HG03432 (cell line): ENCODE results near the gene SRRT.
"Not testable (repeated sequence)": the region's sequence is repeated elsewhere in the genome, so short reads cannot be mapped to it uniquely, and the experiment has no call there.

ENCODE experiments used
- ATAC-seq: cut with Tn5 transposase; IDR thresholded peaks from one replicate; pipeline ENCODE4 v1.9.1; 2021; ENCODE audit warnings: mild to moderate bottlenecking, moderate library complexity; ENCODE audit not compliant: unreplicated experiment

Gene SRRT

GRCh38 chr7:100854146-100854895, 20.6 kb upstream of the SRRT start:
- ATAC-seq, result no peak

- ATAC-seq, result not testable (repeated sequence)
These were observed 20.0 kb upstream of the SRRT start for GRCh38 chr7:100854899-100855298.

GRCh38 chr7:100855515-100855914, 19.4 kb upstream of the SRRT start:
- no peak for ATAC-seq

GRCh38 chr7:100856871-100857282, 18.0 kb upstream of the SRRT start:
- no peak for ATAC-seq

GRCh38 chr7:100859856-100860255, 15.0 kb upstream of the SRRT start:
- no peak for ATAC-seq

- ATAC-seq, result no peak
These were observed 13.9 kb upstream of the SRRT start for GRCh38 chr7:100860702-100861615.

GRCh38 chr7:100861616-100861985, 13.3 kb upstream of the SRRT start:
- no peak for ATAC-seq

GRCh38 chr7:100863406-100863950, 11.4 kb upstream of the SRRT start:
- no peak for ATAC-seq

GRCh38 chr7:100864263-100864845, 10.5 kb upstream of the SRRT start:
- no peak for ATAC-seq

- ATAC-seq, result no peak
These were observed 9.5 kb upstream of the SRRT start for GRCh38 chr7:100865372-100865911.

GRCh38 chr7:100865938-100866728, 8.8 kb upstream of the SRRT start:
- no peak for ATAC-seq

- ATAC-seq, result no peak
These were observed 8.2 kb upstream of the SRRT start for GRCh38 chr7:100866729-100867039.

GRCh38 chr7:100867040-100867775, 7.7 kb upstream of the SRRT start, which contains the start of gene TRIP6:
Gene TRIP6, plus strand, starts transcription at chr7:100867387. Its CDS starts 111 bp downstream, at chr7:100867498.
- ATAC-seq, result peak; percentile 43

GRCh38 chr7:100867776-100868485, 7.0 kb upstream of the SRRT start:
- peak; percentile 10 for ATAC-seq

- ATAC-seq, result no peak
These were observed 1.2 kb upstream of the SRRT start for GRCh38 chr7:100873599-100874299.

- ATAC-seq, result no peak
These were observed 665 bp upstream of the SRRT start for GRCh38 chr7:100874300-100874576.

GRCh38 chr7:100875356-100875751, 451 bp downstream of the SRRT start:
- peak; percentile 35 for ATAC-seq

GRCh38 chr7:100878013-100878412, 3.1 kb downstream of the SRRT start:
- no peak for ATAC-seq

GRCh38 chr7:100878685-100879084, 3.8 kb downstream of the SRRT start:
- ATAC-seq, result no peak
